KOPT-K1 (cell line): Measurements from ENCODE around the gene MATN1.

Source experiments
- H3K27ac ChIP-seq: fragments of 200-600 bp; sonication (generic); 2 replicates; pipeline ENCODE4 v1.5.1; 2016; ENCODE audit warnings: antibody characterized with exemption, mild to moderate bottlenecking, low read depth, low read length; ENCODE audit not compliant: poor library complexity, severe bottlenecking
- H3K36me3 ChIP-seq: fragments of 200-600 bp; sonication (generic); 2 replicates; pipeline ENCODE4 v1.5.1; 2017; ENCODE audit warnings: antibody characterized with exemption, mild to moderate bottlenecking, low read length, moderate library complexity; ENCODE audit not compliant: insufficient read depth
- H3K9me3 ChIP-seq: fragments of 200-600 bp; sonication (generic); 2 replicates; pipeline ENCODE4 v1.5.1; 2017; ENCODE audit warnings: antibody characterized with exemption, low read length, mild to moderate bottlenecking; ENCODE audit not compliant: insufficient read depth, poor library complexity, severe bottlenecking

Gene MATN1

DNA sequence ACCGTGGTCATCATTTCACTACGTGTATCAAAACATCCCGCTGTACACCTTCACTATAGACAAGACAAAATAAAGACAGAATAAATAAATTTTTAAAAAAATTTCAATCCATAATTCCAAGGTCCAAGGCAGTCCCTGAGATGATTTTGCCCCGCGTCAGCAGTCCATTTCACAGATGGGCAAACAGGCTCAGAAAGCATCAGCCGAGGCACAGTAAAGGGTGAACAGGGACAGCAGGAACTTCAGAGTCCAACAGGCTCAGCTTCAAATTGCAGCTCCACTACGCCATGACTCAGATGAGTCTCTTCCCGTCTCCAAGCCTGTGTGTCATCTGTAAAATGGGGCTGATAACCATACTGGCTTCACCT is 15.0 kb downstream of the MATN1 start:
- H3K9me3 ChIP-seq: no peaks in the 10 kb centered on the region

DNA sequence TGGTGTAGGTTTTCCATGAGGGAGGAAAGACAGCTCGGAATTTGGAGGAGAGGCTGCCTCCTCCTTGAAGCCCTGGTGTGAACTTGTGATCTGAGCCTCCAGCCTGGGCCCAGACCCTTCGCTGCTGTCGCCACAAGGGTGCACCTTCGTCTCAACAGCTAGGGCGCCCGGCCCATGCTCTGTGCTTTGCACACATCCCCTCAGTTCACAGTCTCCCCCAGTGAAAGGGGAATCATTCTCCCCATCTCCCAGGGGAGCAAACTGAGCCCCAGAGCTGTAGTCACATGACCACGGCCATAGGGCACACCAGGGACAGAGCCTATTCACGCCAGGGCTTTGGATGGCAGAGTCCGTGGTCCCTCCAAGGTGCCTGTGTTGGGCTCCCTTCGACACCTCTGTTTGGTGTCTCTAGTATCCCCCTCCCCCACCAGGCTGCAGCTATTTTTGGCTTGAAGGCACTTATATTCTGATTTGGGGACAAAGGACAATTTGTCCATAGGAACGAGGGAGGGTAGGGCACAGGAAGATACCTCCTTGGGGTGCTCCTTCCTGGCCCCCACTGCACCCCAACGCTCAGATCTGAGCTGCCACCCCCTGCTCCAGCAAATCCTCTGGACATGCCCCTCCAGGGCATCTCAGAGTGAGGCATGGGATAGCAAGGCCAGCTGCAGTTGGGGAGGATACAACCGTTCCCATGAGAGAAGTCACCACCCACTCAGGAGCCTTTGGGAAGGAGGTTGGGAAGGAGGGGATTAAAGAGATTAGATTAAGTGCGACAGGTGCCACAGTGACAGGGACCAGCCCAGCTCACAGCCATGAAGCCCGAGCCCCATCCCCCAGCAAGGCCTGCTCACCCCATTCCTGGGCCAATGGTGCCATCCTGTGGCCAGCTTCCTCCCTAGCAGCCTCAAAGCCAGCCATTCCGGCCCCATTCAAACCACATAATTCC is 15.7 kb downstream of the MATN1 start:
- H3K9me3 ChIP-seq: no peaks in the 10 kb centered on the region
- H3K36me3 ChIP-seq: no peaks in the 10 kb centered on the region
- no peak overlapping the region for H3K27ac ChIP-seq

More for the DNA sequence above, 15.0 kb downstream of the MATN1 start:
- Histone ChIP-seq H3K36me3 (no peaks in the 10 kb centered on the region), H3K27ac (no peak overlapping the region)

DNA sequence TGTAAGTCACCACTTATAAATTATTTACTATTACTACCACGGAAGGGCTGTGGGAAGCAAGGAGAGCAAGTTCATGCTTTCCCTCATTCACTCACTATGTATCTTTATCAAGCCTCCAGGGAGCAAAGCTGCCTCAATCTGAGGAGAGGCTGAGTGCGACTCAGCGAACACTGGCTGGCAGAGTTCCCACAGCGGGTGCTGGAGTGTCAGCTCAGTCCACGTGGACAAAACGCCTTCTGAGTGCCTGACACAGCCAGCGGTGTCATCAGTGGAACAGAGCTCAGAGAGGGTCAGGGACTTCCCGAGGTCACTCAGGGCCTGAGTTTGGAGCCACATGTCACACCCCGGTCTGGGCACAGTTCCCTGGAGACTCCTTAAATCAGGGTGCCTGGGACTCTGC is 16.9 kb downstream of the MATN1 start:
- H3K9me3 ChIP-seq: no peaks in the 10 kb centered on the region
- H3K27ac ChIP-seq: no peak overlapping the region
- H3K36me3 ChIP-seq: no peaks in the 10 kb centered on the region

DNA sequence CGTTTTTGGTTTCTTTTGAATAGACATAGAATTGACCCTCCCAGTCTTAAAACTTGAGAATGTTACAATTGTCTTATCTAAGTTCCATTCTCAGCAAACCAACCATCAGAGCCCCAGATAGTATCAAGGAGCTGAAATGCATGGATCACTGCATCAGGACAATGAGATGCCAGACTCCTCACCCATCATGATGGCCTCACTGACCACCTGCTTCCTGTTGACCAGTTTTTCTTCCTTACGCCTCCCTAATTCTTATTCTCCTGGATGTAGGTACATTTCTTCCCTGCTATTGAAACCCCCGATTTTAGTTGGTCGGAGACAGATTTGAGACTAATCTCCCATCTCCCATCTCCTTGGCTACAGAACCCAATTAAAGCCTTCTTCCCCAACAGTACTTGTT is 17.7 kb downstream of the MATN1 start:
- Histone ChIP-seq H3K36me3 (no peaks in the 10 kb centered on the region), H3K27ac (no peak overlapping the region), H3K9me3 (no peaks in the 10 kb centered on the region)

DNA sequence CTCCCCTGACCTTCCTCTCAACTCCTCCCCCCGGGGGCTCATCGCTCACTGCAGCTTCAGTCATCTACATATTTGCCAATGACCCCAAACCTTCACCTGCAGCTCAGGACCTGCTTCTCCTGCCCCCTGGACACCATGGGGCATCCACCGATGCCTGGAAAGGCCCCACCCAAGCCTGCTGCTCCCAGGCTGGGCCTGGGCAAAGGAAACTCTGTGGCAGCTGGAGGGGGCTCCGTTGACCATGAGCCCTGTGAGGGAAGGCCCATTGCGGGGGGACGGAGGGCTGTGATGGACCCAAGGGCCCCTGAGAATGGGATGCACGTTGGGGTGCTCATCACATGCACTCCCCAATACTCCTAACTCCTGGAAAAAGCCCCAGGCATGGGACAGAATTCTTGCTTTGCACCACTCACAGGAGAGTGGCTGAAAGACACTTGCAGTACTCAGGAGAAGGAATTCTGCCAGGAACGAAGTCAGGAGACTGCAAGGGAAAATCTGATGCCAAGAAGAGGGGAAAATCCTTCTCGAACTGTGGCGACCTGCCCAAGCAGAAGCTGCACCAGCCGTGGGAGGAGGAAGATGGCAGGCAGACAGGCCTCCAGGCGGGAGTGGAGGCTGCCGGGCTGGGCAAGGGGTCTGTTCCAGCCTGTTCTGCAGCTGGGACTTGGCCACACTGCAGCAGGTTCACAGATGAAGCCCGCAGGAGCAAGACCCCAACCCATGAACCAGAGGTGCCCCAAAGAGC is 18.4 kb downstream of the MATN1 start:
- Histone ChIP-seq H3K9me3 (no peaks in the 10 kb centered on the region), H3K27ac (no peak overlapping the region), H3K36me3 (no peaks in the 10 kb centered on the region)

DNA sequence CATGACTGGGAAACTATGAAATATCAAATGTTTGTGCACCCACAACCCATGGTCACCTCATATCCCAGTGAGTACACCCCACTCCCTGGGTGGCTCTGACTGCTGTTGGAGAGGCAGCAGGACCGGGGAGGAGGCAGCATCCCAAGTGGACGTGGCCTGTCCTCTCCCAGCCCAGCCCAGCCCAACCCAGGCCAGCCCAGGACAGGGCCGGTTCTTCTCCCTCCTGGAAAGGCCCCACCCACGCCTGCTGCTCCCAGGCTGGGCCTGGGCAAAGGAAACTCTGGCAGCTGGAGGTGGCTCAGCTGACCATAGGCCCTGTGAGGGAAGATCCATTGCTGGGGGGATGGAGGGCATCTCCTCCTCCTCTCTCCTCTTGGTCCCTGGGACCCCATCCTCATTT is 19.1 kb downstream of the MATN1 start:
- no peak overlapping the region for H3K27ac ChIP-seq
- no peaks in the 10 kb centered on the region for H3K9me3 ChIP-seq
- H3K36me3 ChIP-seq: no peaks in the 10 kb centered on the region

DNA sequence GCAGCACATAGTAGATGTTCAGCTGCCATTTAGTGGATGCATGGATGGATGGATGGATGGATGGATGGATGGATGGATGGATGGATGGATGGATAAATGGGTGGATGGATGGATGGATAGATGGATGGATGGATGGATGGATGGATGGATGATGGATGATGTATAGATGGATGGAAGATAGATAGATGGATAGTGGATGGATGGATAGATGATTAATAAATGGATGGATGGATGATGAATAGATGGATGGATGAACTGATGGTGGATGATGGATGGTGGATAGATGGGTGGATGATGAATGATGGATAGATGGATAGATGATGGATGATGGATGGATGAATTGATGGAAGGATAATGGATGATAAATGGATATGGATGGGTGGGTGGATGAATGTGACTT is 20.6 kb downstream of the MATN1 start:
- Histone ChIP-seq H3K36me3 (no peaks in the 10 kb centered on the region), H3K9me3 (no peaks in the 10 kb centered on the region), H3K27ac (no peak overlapping the region)

DNA sequence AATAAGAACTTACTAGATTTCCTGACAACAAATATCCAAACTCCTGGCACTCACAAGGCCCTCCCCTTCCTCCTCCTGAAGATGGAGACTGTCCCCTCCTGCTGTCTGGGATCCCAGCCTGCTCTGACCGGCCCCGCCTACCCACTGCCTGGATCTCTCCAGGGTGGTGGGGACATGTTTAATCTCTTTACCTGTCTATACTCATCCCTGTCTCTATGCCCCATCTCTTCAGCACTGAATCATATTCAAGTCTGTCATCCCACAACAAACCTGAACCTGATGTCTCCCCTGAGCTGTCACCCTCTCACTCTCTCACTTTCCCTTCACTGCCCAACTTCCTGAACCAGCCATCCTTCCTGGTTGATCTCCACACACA is 22.1 kb downstream of the MATN1 start:
- Histone ChIP-seq H3K27ac (no peak overlapping the region), H3K36me3 (no peaks in the 10 kb centered on the region), H3K9me3 (no peaks in the 10 kb centered on the region)

DNA sequence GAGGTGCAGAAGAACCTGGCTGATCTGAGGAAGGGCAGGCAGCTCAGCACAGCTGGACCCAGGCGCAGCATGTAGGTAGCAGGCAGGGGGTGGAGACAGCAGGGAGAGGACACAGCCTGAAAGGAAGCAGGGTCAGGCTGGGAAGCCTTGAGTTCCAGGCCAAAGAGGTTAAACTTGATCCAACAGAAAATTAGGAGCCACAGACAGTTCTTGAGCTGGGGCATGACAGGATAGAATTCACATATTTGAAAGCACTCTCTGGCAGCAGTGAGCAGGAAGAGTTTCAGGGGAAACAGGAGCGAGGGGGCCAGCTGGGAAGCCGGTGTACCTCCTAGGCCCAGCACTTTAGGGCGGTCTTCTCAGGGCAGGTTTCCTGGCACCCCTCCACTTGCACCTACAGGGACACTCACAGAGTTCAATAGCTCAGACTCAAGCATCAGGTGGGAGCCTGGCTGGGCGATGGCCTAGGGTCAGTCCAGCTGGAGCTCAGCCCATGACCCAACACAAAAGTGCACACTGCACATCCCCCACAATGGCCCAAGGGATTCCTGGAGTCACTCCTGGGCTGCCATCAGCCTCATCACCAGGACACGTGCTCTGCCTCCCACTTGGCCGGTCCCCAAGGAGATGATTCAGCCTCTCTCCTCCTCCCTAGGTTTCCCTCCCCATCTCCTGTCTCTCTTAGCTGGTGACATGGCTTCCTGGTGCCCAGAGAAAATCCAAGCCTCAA is 22.7 kb downstream of the MATN1 start:
- Histone ChIP-seq H3K27ac (no peak overlapping the region), H3K9me3 (no peaks in the 10 kb centered on the region), H3K36me3 (no peaks in the 10 kb centered on the region)

DNA sequence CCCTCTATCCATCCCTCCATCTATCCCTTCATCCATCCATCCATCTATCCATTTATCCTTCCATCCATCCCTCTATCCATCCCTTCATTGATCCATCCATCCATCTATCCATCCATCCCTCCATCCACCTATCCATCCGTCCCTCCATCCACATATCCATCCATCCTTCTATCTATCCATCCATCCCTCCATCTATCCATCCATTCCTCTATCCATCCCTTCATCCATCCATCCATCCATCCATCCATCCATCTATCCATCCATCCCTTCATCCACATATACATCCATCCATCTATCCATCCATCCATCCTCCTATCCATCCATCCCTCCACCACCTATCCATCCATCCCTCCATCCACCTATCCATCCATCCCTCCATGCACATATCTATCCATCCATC is 23.6 kb downstream of the MATN1 start:
- Histone ChIP-seq H3K27ac (no peak overlapping the region), H3K36me3 (no peaks in the 10 kb centered on the region), H3K9me3 (no peaks in the 10 kb centered on the region)

DNA sequence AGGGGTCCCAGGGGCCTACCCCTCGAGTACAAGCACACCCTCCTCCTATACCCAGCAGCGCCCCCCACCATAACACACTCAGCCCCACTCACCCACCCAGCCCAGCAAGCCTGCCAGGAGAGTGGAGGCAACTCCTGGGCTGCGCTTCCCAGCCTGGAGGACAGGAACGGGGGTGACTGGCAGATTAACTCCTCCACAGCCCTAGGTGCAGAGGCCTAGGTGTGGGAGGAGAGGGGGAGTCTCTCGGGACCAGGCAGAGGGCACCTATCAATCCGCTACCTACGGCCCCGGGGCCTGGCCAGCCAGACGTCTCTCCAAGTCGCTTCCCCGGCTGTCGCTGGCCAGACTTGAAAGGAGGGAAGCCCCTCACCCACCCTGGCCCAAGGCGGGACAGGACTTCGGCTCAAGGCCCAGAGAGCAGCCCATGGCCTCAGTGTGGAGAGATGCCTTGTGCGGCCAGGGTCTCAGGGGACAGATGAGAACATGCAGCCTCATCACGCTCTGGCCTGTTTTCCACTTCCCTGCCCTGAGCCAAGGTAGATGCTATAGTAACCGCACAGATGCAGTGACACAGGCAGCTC is 24.9 kb downstream of the MATN1 start:
- Histone ChIP-seq H3K36me3 (no peaks in the 10 kb centered on the region), H3K9me3 (no peaks in the 10 kb centered on the region), H3K27ac (no peak overlapping the region)

DNA sequence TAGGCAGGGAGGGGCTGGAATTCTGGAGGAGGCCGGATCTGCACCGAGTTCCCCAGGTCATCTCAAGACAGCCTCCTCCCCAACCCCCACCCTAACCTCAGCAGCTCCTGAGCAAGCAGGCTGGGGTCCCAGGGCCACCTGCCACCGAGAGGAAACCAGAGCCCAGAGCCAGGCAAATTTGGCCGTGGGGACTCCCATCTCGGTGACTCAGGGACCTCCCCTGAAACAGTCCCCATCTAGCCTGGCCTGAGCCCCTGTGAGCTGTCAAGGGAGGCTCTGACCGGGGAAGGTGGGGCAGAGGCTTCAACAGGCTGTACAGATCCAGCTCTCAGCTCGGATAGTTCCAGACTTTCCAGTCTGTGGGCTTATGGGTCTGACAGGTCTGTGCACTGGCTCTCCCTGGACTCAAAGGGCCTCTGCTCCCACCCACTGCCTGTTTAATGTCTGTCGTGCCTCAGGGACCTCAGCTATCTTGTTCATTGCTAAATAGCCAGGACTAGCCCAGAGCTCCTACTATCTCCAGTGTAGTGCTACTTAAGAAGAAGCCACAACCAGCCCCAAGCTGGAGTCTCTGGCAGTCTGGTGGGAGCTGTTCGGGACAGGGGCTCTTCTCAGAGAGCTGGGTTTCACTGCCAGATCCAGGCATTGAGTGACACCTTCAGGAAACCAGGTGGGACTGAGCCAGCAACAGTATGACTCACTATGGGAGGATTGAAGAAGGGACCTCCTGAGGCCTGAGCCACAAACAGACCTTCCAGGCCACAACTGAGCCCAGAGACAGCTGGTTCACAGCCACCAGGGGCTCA is 25.6 kb downstream of the MATN1 start:
- no peak overlapping the region for H3K27ac ChIP-seq
- H3K9me3 ChIP-seq: no peaks in the 10 kb centered on the region
- no peaks in the 10 kb centered on the region for H3K36me3 ChIP-seq

DNA sequence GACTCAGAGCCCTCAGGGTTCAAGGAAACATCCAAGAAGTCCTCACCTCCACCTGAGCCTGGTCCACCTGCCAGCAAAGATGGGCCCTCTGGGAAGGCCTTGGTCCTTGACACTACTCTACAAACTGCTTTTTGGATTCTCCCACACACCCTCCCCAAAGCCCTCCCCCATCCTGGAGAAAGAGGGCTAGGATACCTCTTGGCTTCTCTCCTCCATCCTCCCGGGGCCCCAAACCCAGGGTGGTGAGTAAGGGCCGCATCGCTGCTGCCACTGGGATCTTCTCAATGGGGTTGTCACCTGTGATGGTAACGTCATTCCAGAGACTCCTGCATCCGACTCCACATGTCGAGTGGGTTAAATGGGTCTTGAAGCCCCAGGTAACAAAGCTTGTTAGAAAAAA is 26.6 kb downstream of the MATN1 start:
- Histone ChIP-seq H3K27ac (no peak overlapping the region), H3K36me3 (no peaks in the 10 kb centered on the region), H3K9me3 (no peaks in the 10 kb centered on the region)

DNA sequence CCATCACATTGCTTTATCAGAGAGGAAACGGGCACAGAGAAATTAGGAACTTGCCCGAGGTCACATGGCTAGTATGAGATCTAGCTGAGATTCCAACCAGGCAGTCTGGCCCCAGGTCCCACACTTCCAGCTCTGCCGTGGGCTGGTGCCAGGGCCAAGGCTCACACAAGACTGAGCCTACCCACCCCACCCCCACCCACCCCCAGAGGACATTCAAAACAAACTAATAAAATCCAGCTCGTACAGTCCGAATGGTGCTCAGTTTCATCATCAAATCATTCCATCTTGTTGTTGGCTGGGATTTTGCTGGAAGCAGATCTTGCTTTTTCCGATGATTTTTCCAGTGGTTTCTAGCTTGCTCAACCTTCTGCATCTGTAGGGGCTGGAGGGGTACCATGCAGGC is 27.9 kb downstream of the MATN1 start:
- Histone ChIP-seq H3K36me3 (no peaks in the 10 kb centered on the region), H3K27ac (no peak overlapping the region), H3K9me3 (no peaks in the 10 kb centered on the region)
